Liver (tissue), 9 donors: ENCODE data around the gene INPP5A. TPM values are rescaled to one million over a fixed set of nuclear protein-coding genes. Genes with fewer than 3 reads are reported as not detected.
"Not testable (repeated sequence)": the region's sequence is repeated elsewhere in the genome, so short reads cannot be mapped to it uniquely, and the experiment has no call there.

Experiments used
- DNase-seq: peaks from one replicate; pipeline ENCODE4 v3.0.0-alpha.2; 2017; ENCODE audit warnings: low spot score
- H3K27ac ChIP-seq, 2 donors: one replicate each; pipeline ENCODE4 v1.7.0; 2013; ENCODE audit warnings: inconsistent platforms in 2 of 2, low read length in 2 of 2, control low read depth in 1 of 2, low read depth in 1 of 2, mild to moderate bottlenecking in 1 of 2
- H3K27me3 ChIP-seq, 4 donors: one replicate each; pipeline versions ENCODE4 v1.6.1 to v1.7.0; 2013; ENCODE audit warnings: low read length in 3 of 4, inconsistent platforms in 1 of 4, mild to moderate bottlenecking in 1 of 4, moderate library complexity in 1 of 4; ENCODE audit not compliant: control insufficient read depth in 4 of 4, insufficient read depth in 4 of 4
- H3K36me3 ChIP-seq, 4 donors: one replicate each; pipeline versions ENCODE4 v1.6.1 to v1.7.0; 2013; ENCODE audit warnings: low read length in 3 of 4, mild to moderate bottlenecking in 3 of 4, low read depth in 1 of 4, moderate library complexity in 1 of 4; ENCODE audit not compliant: control insufficient read depth in 4 of 4, insufficient read depth in 3 of 4
- H3K4me1 ChIP-seq, 4 donors: one replicate each; pipeline versions ENCODE4 v1.6.1 to v1.7.0; 2013; ENCODE audit warnings: low read length in 3 of 4, mild to moderate bottlenecking in 3 of 4, moderate library complexity in 1 of 4; ENCODE audit not compliant: control insufficient read depth in 4 of 4, insufficient read depth in 4 of 4
- H3K4me3 ChIP-seq, 3 donors: one replicate each; pipeline versions ENCODE4 v1.6.1 to v1.7.0; 2013; ENCODE audit warnings: low read length in 3 of 3, control low read depth in 1 of 3, low read depth in 1 of 3, mild to moderate bottlenecking in 1 of 3
- H3K9ac ChIP-seq, 2 donors: one replicate each; pipeline ENCODE4 v1.7.0; 2013; ENCODE audit warnings: low read length in 2 of 2, mild to moderate bottlenecking in 2 of 2, moderate library complexity in 2 of 2, control low read depth in 1 of 2, low read depth in 1 of 2
- H3K9me3 ChIP-seq, 4 donors: one replicate each; pipeline versions ENCODE4 v1.6.1 to v1.7.0; 2013; ENCODE audit warnings: low read length in 3 of 4; ENCODE audit not compliant: control insufficient read depth in 4 of 4
- ATF3 ChIP-seq: IDR thresholded peaks from 2 replicates; pipeline ENCODE4 v1.6.1; 2016; ENCODE audit warnings: antibody characterized with exemption
- CTCF ChIP-seq: fragments of 150-350 bp; IDR thresholded peaks from 2 replicates; pipeline ENCODE4 v1.5.1; 2017; ENCODE audit warnings: improper control_type of control experiment, low read depth, low read length; ENCODE audit not compliant: missing input control
- EGR1 ChIP-seq, 2 donors: IDR thresholded peaks; 2 replicates each; pipeline ENCODE4 v1.6.1; 2016 to 2018; ENCODE audit warnings: antibody characterized with exemption in 2 of 2, low read depth in 2 of 2
- FOXA1 ChIP-seq: IDR thresholded peaks from 2 replicates; pipeline ENCODE4 v1.6.1; 2016; ENCODE audit warnings: antibody characterized with exemption
- FOXA2 ChIP-seq: IDR thresholded peaks from 2 replicates; pipeline ENCODE4 v1.6.1; 2016; ENCODE audit warnings: antibody characterized with exemption
- HNF4A ChIP-seq, 2 donors: conservative IDR thresholded peaks; 2 replicates each; pipeline ENCODE4 v1.6.1; 2016; ENCODE audit warnings: antibody characterized with exemption in 2 of 2, mild to moderate bottlenecking in 2 of 2
- HNF4G ChIP-seq: IDR thresholded peaks from 2 replicates; pipeline ENCODE4 v1.6.1; 2016; ENCODE audit warnings: antibody characterized with exemption
- JUND ChIP-seq, 2 donors: IDR thresholded peaks; 2 replicates each; pipeline ENCODE4 v1.6.1; 2016; ENCODE audit warnings: antibody characterized with exemption in 2 of 2
- MAX ChIP-seq: IDR thresholded peaks from 2 replicates; pipeline ENCODE4 v1.6.1; 2016; ENCODE audit warnings: antibody characterized with exemption
- RAD21 ChIP-seq, 2 donors: IDR thresholded peaks; 2 replicates each; pipeline ENCODE4 v1.6.1; 2016; ENCODE audit warnings: antibody characterized with exemption in 2 of 2, mild to moderate bottlenecking in 2 of 2
- REST ChIP-seq: IDR thresholded peaks from 2 replicates; pipeline ENCODE4 v1.6.1; 2016; ENCODE audit warnings: antibody characterized with exemption, mild to moderate bottlenecking
- RXRA ChIP-seq, 2 donors: IDR thresholded peaks; 2 replicates each; pipeline ENCODE4 v1.6.1; 2017 to 2018; ENCODE audit warnings: antibody characterized with exemption in 2 of 2, mild to moderate bottlenecking in 1 of 2
- SP1 ChIP-seq: IDR thresholded peaks from 2 replicates; pipeline ENCODE4 v1.6.1; 2018; ENCODE audit warnings: antibody characterized with exemption, mild to moderate bottlenecking
- TAF1 ChIP-seq: conservative IDR thresholded peaks from 2 replicates; pipeline ENCODE4 v1.6.1; 2016; ENCODE audit warnings: antibody characterized with exemption, mild to moderate bottlenecking
- ZBTB33 ChIP-seq: IDR thresholded peaks from 2 replicates; pipeline ENCODE4 v1.6.1; 2016; ENCODE audit warnings: antibody characterized with exemption
- WGBS: extraction: QIAGEN DNeasy Blood & Tissue Kit; methylation state at CpG from one replicate; pipeline ENCODE4 v1.1.7; 2013; 5-methylcytosine and 5-hydroxymethylcytosine counted together
- polyA plus RNA-seq, 2 donors: library from polyadenylated mRNA; stranded (reverse) in 1 of 2; unstranded in 1 of 2; fragments of 200-250 nt in 1 of 2; fragments of >200 nt in 1 of 2; fragmentation: Nextera tagmentation in 1 of 2; extraction: Ambion mirVana in 1 of 2; gene quantifications; one replicate each; pipeline versions ENCODE4 v1.2.1 to v1.2.3, GENCODE V29; 2013 to 2015
- total RNA-seq, 2 donors: library from RNA; depleted of rRNA; stranded (reverse); fragments of >200 nt; gene quantifications; one replicate each; pipeline ENCODE4 v1.2.3, GENCODE V29; 2014
- donor health status: healthy.
- donor health status: healthy.
- donor health status: healthy.
- donor health status: healthy.
- donor health status: healthy.

Gene INPP5A
- total and polyA plus RNA-seq, 4 donors = 4.3 to 26.5 (median 10.9) TPM

- no peak for TF ChIP-seq REST
These were observed 35.0 kb downstream of the INPP5A start (continued) for GRCh38 chr10:132572545-132572937.

- H3K4me3 ChIP-seq, H3K9me3 ChIP-seq, H3K27me3 ChIP-seq, DNase-seq, H3K9ac ChIP-seq, H3K27ac ChIP-seq, H3K36me3 ChIP-seq: not testable (repeated sequence)
- WGBS = 98% methylated on average over 12 of the region's 12 CpGs
- H3K4me1 ChIP-seq = peaks cover 8 to 42% (median 30%) of the 10 kb centered on the region in 4 donors
These were observed 35.4 kb downstream of the INPP5A start for GRCh38 chr10:132572946-132573345.

GRCh38 chr10:132574288-132574687 is 36.7 kb downstream of the INPP5A start:
- Histone ChIP-seq H3K27me3 (no peaks in the 10 kb centered on the region), H3K9me3 (no peaks in the 10 kb centered on the region), H3K4me1 (peaks cover 10 to 55% (median 40%) of the 10 kb centered on the region in 4 donors), H3K9ac (no peak overlapping the region), H3K36me3 (no peaks in the 10 kb centered on the region), H3K4me3 (no peak overlapping the region), H3K27ac (no peak overlapping the region)
- no peak for DNase-seq
- TF ChIP-seq TAF1 (no peak), HNF4G (no peak), FOXA1 (no peak), ATF3 (no peak), MAX (no peak), CTCF (no peak), EGR1 (IDR thresholded peaks at IDR 0.05; ENCODE audit: low read depth in 2 of 2) (no peak), FOXA2 (no peak), ZBTB33 (no peak), HNF4A (conservative IDR thresholded peaks at IDR 0.05) (no peak), JUND (IDR thresholded peaks at IDR 0.05) (no peak), SP1 (no peak), RXRA (IDR thresholded peaks at IDR 0.05) (no peak), RAD21 (IDR thresholded peaks at IDR 0.05) (no peak)
- WGBS = 95% methylated on average over 8 of the region's 8 CpGs
